ENCODE measurements around the gene NT5DC1. TPM values are rescaled to one million over a fixed set of nuclear protein-coding genes. Genes with fewer than 3 reads are reported as not detected.
"Not testable (repeated sequence)": the region's sequence is repeated elsewhere in the genome, so short reads cannot be mapped to it uniquely, and the experiment has no call there.

NT5DC1 gene
- total and polyA plus RNA-seq, 9 donors = 5.1 to 33.9 (median 27.0) TPM

GRCh38 chr6:116090251-116090650 is 10.4 kb upstream of the NT5DC1 start:
- H3K9me3 ChIP-seq = no peaks in the 10 kb centered on the region
- no peak for DNase-seq
- intact Hi-C loops (cut with DNase I) = no loop called here
- H3K27ac ChIP-seq = no peak overlapping the region
- 78 to 93% (median 89%) methylated on average over 2 of the region's 2 CpGs for WGBS, 3 donors
- no peaks in the 10 kb centered on the region for H3K27me3 ChIP-seq
- no peaks in the 10 kb centered on the region for H3K36me3 ChIP-seq
- TF ChIP-seq CTCF (IDR thresholded peaks at IDR 0.05) (no peak), EP300 (IDR thresholded peaks at IDR 0.05) (no peak), POLR2A (IDR thresholded peaks at IDR 0.05) (no peak)
- no peak overlapping the region for H3K4me3 ChIP-seq
- H3K4me1 ChIP-seq (ENCODE audit: insufficient read depth) = no peaks in the 10 kb centered on the region

GRCh38 chr6:116094041-116094440 is 6.6 kb upstream of the NT5DC1 start:
- 93 to 94% (median 94%) methylated on average over 7 of the region's 7 CpGs for WGBS, 3 donors
- Histone ChIP-seq H3K27me3 (no peaks in the 10 kb centered on the region), H3K36me3 (no peaks in the 10 kb centered on the region), H3K27ac (no peak overlapping the region), H3K4me1 (ENCODE audit: insufficient read depth) (no peaks in the 10 kb centered on the region), H3K9me3 (no peaks in the 10 kb centered on the region), H3K4me3 (no peak overlapping the region)
- intact Hi-C loops (cut with DNase I) = no loop called here
- DNase-seq = no peak
- TF ChIP-seq EP300 (IDR thresholded peaks at IDR 0.05) (no peak), CTCF (IDR thresholded peaks at IDR 0.05) (no peak), POLR2A (IDR thresholded peaks at IDR 0.05) (no peak)

GRCh38 chr6:116096048-116096759 is 4.4 kb upstream of the NT5DC1 start:
- WGBS, 3 donors = 95% methylated on average over 9 of the region's 9 CpGs
- intact Hi-C loops (cut with DNase I) = loop anchor here in 1 of 4 donors (2.0 kb wide), 1 partner anchor 83 kb away; no protein-coding TSS in a partner anchor
- H3K4me1 ChIP-seq (ENCODE audit: insufficient read depth); H3K27ac ChIP-seq; H3K4me3 ChIP-seq; H3K27me3 ChIP-seq; H3K9me3 ChIP-seq; DNase-seq; H3K36me3 ChIP-seq: not testable (repeated sequence)

- no peak for DNase-seq
- Histone ChIP-seq H3K9me3 (no peaks in the 10 kb centered on the region), H3K4me1 (ENCODE audit: insufficient read depth) (no peaks in the 10 kb centered on the region), H3K27me3 (no peaks in the 10 kb centered on the region), H3K36me3 (no peaks in the 10 kb centered on the region), H3K27ac (no peak overlapping the region), H3K4me3 (no peak overlapping the region)
- intact Hi-C loops (cut with DNase I) = loop anchor here in 1 of 4 donors (2.0 kb wide), 1 partner anchor 84 kb away; no protein-coding TSS in a partner anchor
- 28 to 56% (median 36%) methylated on average over 2 of the region's 2 CpGs for WGBS, 3 donors
- TF ChIP-seq EP300 (IDR thresholded peaks at IDR 0.05) = no peak
- TF ChIP-seq CTCF (IDR thresholded peaks at IDR 0.05) = no peak
Observed at GRCh38 chr6:116096979-116097816, 3.5 kb upstream of the NT5DC1 start.

GRCh38 chr6:116099036-116099435 is 1.6 kb upstream of the NT5DC1 start:
- Histone ChIP-seq H3K4me3 (no peak overlapping the region), H3K27me3 (no peaks in the 10 kb centered on the region), H3K36me3 (no peaks in the 10 kb centered on the region), H3K27ac (no peak overlapping the region), H3K9me3 (no peaks in the 10 kb centered on the region), H3K4me1 (ENCODE audit: insufficient read depth) (no peaks in the 10 kb centered on the region)
- DNase-seq = no peak
- 81 to 84% (median 83%) methylated on average over 1 of the region's 1 CpG for WGBS, 3 donors
- intact Hi-C loops (cut with DNase I) = no loop called here
- no peak for TF ChIP-seq POLR2A (IDR thresholded peaks at IDR 0.05)
- TF ChIP-seq CTCF (IDR thresholded peaks at IDR 0.05) = no peak
- no peak for TF ChIP-seq EP300 (IDR thresholded peaks at IDR 0.05)
